BLaER1 (cell line): ENCODE measurements around the gene ORMDL2.
"Not testable (repeated sequence)": the region's sequence is repeated elsewhere in the genome, so short reads cannot be mapped to it uniquely, and the experiment has no call there.

Experiments used
- H3K27ac ChIP-seq: shearing (Covaris generic); formaldehyde crosslinking; 2 replicates; pipeline ENCODE4 v1.8.1; 2022
- H3K27me3 ChIP-seq: shearing (Covaris generic); formaldehyde crosslinking; 2 replicates; pipeline ENCODE4 v1.8.1; 2022
- H3K36me3 ChIP-seq: shearing (Covaris generic); formaldehyde crosslinking; 2 replicates; pipeline ENCODE4 v1.8.1; 2022
- H3K4me1 ChIP-seq: shearing (Covaris generic); formaldehyde crosslinking; 2 replicates; pipeline ENCODE4 v1.8.1; 2022
- H3K4me2 ChIP-seq: shearing (Covaris generic); formaldehyde crosslinking; 2 replicates; pipeline ENCODE4 v1.8.1; 2022
- H3K4me3 ChIP-seq: shearing (Covaris generic); formaldehyde crosslinking; 2 replicates; pipeline ENCODE4 v1.8.1; 2022
- H3K9ac ChIP-seq: shearing (Covaris generic); formaldehyde crosslinking; 2 replicates; pipeline ENCODE4 v1.8.1; 2022
- H3K9me3 ChIP-seq: shearing (Covaris generic); formaldehyde crosslinking; 2 replicates; pipeline ENCODE4 v1.8.1; 2022
- H4K20me1 ChIP-seq: shearing (Covaris generic); formaldehyde crosslinking; 2 replicates; pipeline ENCODE4 v1.8.1; 2022
- Cebpa-rat ChIP-seq: shearing (Covaris generic); IDR thresholded peaks from 2 replicates; pipeline ENCODE4 v1.8.1; 2022

The ORMDL2 gene

GRCh38 chr12:55847603-55848291 lies 29.9 kb downstream of the ORMDL2 start:
- Histone ChIP-seq H4K20me1 (no peaks in the 10 kb centered on the region), H3K27me3 (no peaks in the 10 kb centered on the region), H3K9ac (no peak overlapping the region), H3K27ac (no peak overlapping the region), H3K4me2 (no peak overlapping the region), H3K4me3 (no peak overlapping the region), H3K4me1 (0 out of 2 replicates have a peak, but pooled peaks cover 8% of the 10 kb centered on the region), H3K36me3 (no peaks in the 10 kb centered on the region), H3K9me3 (no peaks in the 10 kb centered on the region)
- no peak for TF ChIP-seq Cebpa-rat

GRCh38 chr12:55849616-55850343 lies 31.9 kb downstream of the ORMDL2 start:
- Histone ChIP-seq H3K4me2 (no peak overlapping the region), H4K20me1 (no peaks in the 10 kb centered on the region), H3K9ac (no peak overlapping the region), H3K9me3 (no peaks in the 10 kb centered on the region), H3K36me3 (no peaks in the 10 kb centered on the region), H3K27me3 (no peaks in the 10 kb centered on the region), H3K4me1 (0 out of 2 replicates have a peak, but pooled peaks cover 8% of the 10 kb centered on the region), H3K4me3 (no peak overlapping the region), H3K27ac (no peak overlapping the region)
- no peak for TF ChIP-seq Cebpa-rat

- TF ChIP-seq Cebpa-rat = no peak
- Histone ChIP-seq H3K27ac (no peak overlapping the region), H3K9me3 (no peaks in the 10 kb centered on the region), H3K4me2 (no peak overlapping the region), H3K4me1 (0 out of 2 replicates have a peak, but pooled peaks cover 6% of the 10 kb centered on the region), H4K20me1 (no peaks in the 10 kb centered on the region), H3K4me3 (no peak overlapping the region), H3K27me3 (no peaks in the 10 kb centered on the region), H3K36me3 (no peaks in the 10 kb centered on the region), H3K9ac (no peak overlapping the region)
Observed at GRCh38 chr12:55850401-55850800, 32.6 kb downstream of the ORMDL2 start.

- H3K27me3 ChIP-seq = no peaks in the 10 kb centered on the region
- no peak overlapping the region for H3K4me2 ChIP-seq
- no peaks in the 10 kb centered on the region for H3K9me3 ChIP-seq
- 0 out of 2 replicates have a peak, but pooled peaks cover 1% of the 10 kb centered on the region for H3K4me1 ChIP-seq
- H3K9ac ChIP-seq = no peak overlapping the region
- no peaks in the 10 kb centered on the region for H4K20me1 ChIP-seq
- no peak overlapping the region for H3K27ac ChIP-seq
- no peak overlapping the region for H3K4me3 ChIP-seq
- no peak for TF ChIP-seq Cebpa-rat
- H3K36me3 ChIP-seq = no peaks in the 10 kb centered on the region
Observed at GRCh38 chr12:55850893-55851292, 33.1 kb downstream of the ORMDL2 start.

DNA sequence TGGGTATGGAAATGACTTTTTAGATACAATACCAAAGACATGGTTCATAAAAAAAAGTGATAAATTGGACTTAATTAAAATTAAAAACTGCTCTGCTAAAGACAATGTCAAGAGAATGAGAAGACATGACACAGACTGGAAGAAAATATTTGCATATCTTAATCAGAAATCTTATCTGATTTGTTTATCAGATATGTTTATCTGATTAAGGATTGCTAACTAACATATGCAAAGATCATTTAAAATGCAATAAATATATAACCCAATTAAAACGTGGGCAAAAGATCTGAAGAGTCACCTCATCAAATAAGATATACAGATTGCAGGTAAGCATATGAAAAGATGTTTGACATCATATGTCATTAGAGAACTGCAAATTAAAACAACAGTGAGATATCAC lies 34.9 kb downstream of the ORMDL2 start:
- Histone ChIP-seq H4K20me1 (no peaks in the 10 kb centered on the region), H3K9me3 (no peaks in the 10 kb centered on the region), H3K27ac (no peak overlapping the region), H3K36me3 (no peaks in the 10 kb centered on the region), H3K4me3 (no peak overlapping the region), H3K4me1 (no peaks in the 10 kb centered on the region), H3K27me3 (no peaks in the 10 kb centered on the region), H3K9ac (no peak overlapping the region), H3K4me2 (no peak overlapping the region)
- TF ChIP-seq Cebpa-rat = no peak

DNA sequence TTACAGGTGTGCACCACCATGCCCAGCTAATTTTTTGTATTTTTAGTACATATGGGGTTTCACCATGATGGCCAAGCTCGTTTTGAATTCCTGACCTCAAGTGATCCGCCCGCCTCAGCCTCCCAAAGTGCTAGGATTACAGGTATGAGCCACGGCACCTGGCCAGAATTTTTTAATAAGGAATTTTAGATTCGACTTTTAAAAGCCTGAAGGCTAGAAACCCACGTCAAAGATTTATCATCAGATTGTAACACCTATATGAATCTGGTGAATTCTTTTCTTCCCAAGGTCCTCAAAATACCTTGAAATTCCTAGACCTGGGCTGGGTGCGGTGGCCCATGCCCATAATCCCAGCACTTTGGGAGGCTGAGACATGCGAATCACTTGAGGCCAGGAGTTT lies 43.6 kb downstream of the ORMDL2 start:
- Histone ChIP-seq H3K36me3 (no peaks in the 10 kb centered on the region), H3K4me1 (no peaks in the 10 kb centered on the region), H3K27ac (no peak overlapping the region), H3K4me3 (no peak overlapping the region), H3K4me2 (no peak overlapping the region), H3K9me3 (peaks cover 35% of the 10 kb centered on the region), H3K9ac (no peak overlapping the region), H4K20me1 (no peaks in the 10 kb centered on the region), H3K27me3 (no peaks in the 10 kb centered on the region)
- TF ChIP-seq Cebpa-rat = no peak

DNA sequence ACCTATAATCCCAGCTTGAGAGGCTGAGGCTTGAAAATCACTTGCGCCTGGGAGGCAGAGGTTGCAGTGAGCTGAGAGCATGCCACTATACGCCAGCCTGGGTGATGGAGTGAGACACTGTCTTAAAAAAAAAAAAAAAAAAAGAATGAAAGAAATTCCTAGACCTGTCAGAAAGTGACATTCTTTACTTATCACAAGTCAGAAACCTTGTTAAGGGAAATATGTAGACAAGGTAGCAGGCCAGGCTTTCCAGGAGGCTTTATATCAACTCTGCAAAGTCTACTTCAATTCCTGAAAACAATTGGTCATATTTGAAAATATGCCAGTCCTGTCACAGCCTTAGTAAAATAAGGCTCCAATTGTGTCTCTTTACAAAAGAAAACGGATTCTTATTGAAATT lies 44.0 kb downstream of the ORMDL2 start:
- Histone ChIP-seq H3K4me1 (no peaks in the 10 kb centered on the region), H3K4me3 (no peak overlapping the region), H3K27me3 (no peaks in the 10 kb centered on the region), H3K9me3 (peaks cover 35% of the 10 kb centered on the region), H3K27ac (no peak overlapping the region), H3K4me2 (no peak overlapping the region), H3K9ac (no peak overlapping the region), H4K20me1 (no peaks in the 10 kb centered on the region), H3K36me3 (no peaks in the 10 kb centered on the region)
- TF ChIP-seq Cebpa-rat = no peak

DNA sequence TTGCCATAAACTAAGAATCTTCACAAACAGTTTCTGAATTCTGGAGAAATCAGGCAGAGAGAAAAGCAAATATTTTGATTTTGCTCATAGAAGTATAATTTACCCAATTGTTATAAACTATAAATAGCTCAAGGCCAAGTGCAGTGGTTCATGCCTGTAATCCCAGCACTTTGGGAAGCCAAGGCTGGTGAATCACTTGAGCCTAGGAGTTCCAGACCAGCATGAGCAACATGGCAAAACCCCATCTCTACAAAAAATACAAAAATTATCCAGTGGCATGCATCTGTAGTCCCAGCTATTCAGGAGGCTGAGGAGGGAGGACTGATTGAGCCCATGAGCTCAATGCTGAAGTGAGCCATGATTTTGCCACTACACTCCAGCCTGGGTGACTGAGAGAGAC lies 44.4 kb downstream of the ORMDL2 start:
- peaks cover 35% of the 10 kb centered on the region for H3K9me3 ChIP-seq

DNA sequence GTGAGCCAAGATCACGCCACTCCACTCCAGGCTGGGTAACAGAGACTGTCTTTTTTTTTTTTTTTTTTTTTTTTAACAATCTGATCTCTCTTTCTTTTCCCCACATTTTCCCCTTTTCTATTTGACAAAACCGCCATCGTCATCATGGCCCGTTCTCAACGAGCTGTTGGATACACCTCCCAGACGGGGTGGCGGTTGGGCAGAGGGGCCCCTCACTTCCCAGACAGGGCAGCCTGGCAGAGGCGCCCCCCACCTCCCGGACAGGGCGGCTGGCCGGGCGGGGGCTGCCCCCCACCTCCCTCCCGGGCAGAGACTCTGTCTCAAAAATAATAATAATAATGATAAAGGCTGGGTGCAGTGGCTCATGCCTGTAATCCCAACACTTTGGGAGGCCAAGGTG lies 45.1 kb downstream of the ORMDL2 start:
- H3K36me3 ChIP-seq, H4K20me1 ChIP-seq, H3K4me1 ChIP-seq: not testable (repeated sequence)

More for the DNA sequence above, 44.4 kb downstream of the ORMDL2 start:
- H4K20me1 ChIP-seq = no peaks in the 10 kb centered on the region
- H3K4me2 ChIP-seq = no peak overlapping the region
- no peak for TF ChIP-seq Cebpa-rat
- H3K36me3 ChIP-seq = no peaks in the 10 kb centered on the region
- H3K27ac ChIP-seq = no peak overlapping the region
- no peaks in the 10 kb centered on the region for H3K4me1 ChIP-seq
- no peak overlapping the region for H3K9ac ChIP-seq
- H3K27me3 ChIP-seq = no peaks in the 10 kb centered on the region
- H3K4me3 ChIP-seq = no peak overlapping the region

DNA sequence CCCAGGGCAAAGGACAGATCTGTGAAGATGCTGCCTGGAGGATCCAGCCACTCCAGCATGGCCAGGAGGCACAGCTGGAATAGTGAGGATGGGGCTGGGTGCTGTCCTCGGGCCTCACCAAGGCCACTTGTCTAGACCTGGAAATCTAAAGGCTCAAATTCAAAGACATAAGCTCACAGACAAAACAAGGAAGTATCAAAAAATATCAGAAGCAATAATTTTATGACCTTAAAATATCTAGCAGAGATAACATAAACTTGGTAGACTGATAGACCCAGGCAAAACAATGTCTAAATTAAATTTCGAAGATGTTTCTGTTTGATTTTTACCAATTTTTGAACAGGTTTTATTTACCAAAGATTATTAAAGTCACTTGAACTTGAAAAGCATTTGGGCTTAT lies 47.5 kb downstream of the ORMDL2 start:
- no peak overlapping the region for H3K4me3 ChIP-seq
- H3K27ac ChIP-seq = no peak overlapping the region
- H3K9ac ChIP-seq = no peak overlapping the region
- TF ChIP-seq Cebpa-rat = no peak
- no peaks in the 10 kb centered on the region for H3K4me1 ChIP-seq
- no peaks in the 10 kb centered on the region for H3K27me3 ChIP-seq
- peaks cover 35% of the 10 kb centered on the region for H3K9me3 ChIP-seq
- H3K4me2 ChIP-seq = no peak overlapping the region
- no peaks in the 10 kb centered on the region for H3K36me3 ChIP-seq
- H4K20me1 ChIP-seq = no peaks in the 10 kb centered on the region

More for the DNA sequence above, 45.1 kb downstream of the ORMDL2 start:
- H3K9me3 ChIP-seq = peaks cover 35% of the 10 kb centered on the region
- H3K4me3 ChIP-seq, H3K27ac ChIP-seq, H3K9ac ChIP-seq, H3K4me2 ChIP-seq, H3K27me3 ChIP-seq: not testable (repeated sequence)

GRCh38 chr12:55866454-55867004 lies 48.7 kb downstream of the ORMDL2 start:
- not testable (repeated sequence) for H3K27me3 ChIP-seq, H3K4me2 ChIP-seq, H4K20me1 ChIP-seq, H3K36me3 ChIP-seq, H3K4me1 ChIP-seq, H3K9ac ChIP-seq, H3K27ac ChIP-seq, H3K4me3 ChIP-seq
- H3K9me3 ChIP-seq = peaks cover 35% of the 10 kb centered on the region
